ENCODE results near the gene DYNLL2. TPM values are rescaled to one million over a fixed set of nuclear protein-coding genes. Genes with fewer than 3 reads are reported as not detected.
A peak's percentile ranks its signal among the peaks of the same experiment; 100 is the strongest.
"Not testable (repeated sequence)": the region's sequence is repeated elsewhere in the genome, so short reads cannot be mapped to it uniquely, and the experiment has no call there.

DYNLL2 gene
- polyA plus RNA-seq, 2 of the 4 experiments (the other 2 are of a cell fraction): 19.6 to 33.7 TPM

DNA sequence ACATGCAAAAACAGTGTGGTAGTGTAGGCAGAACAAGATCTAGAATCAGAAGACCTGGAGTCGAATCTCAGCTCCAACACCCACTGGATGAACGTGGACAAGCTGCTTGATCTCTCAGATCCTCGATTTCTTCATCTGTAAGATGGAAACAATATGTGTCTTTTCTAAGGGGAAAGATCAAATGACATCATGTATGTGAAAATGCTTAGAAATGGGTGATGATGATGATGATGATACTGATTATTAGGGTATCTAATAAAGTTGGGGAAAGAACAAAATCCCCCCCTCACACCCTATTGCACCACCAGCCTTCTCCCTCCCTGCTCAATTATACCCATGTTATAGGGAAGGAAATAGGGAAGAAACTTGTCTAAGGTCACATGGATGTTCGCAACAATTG is 10.9 kb downstream of the DYNLL2 start (continued):
- TF ChIP-seq SMC3 (IDR thresholded peaks at IDR 0.05) (no peak), NFE2L2 (conservative IDR thresholded peaks at IDR 0.05; ENCODE audit: low read length) (no peak), PHF8 (IDR thresholded peaks at IDR 0.05; ENCODE audit: borderline replicate concordance, low read depth) (no peak), HOXB13 (CRISPR knock-in tag; IDR thresholded peaks at IDR 0.05; ENCODE audit: low read depth) (no peak), POLR2AphosphoS2 (conservative IDR thresholded peaks at IDR 0.05; ENCODE audit: low read length) (no peak)
- TF ChIP-seq, protein P1, sequence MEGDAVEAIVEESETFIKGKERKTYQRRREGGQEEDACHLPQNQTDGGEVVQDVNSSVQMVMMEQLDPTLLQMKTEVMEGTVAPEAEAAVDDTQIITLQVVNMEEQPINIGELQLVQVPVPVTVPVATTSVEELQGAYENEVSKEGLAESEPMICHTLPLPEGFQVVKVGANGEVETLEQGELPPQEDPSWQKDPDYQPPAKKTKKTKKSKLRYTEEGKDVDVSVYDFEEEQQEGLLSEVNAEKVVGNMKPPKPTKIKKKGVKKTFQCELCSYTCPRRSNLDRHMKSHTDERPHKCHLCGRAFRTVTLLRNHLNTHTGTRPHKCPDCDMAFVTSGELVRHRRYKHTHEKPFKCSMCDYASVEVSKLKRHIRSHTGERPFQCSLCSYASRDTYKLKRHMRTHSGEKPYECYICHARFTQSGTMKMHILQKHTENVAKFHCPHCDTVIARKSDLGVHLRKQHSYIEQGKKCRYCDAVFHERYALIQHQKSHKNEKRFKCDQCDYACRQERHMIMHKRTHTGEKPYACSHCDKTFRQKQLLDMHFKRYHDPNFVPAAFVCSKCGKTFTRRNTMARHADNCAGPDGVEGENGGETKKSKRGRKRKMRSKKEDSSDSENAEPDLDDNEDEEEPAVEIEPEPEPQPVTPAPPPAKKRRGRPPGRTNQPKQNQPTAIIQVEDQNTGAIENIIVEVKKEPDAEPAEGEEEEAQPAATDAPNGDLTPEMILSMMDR (IDR thresholded peaks at IDR 0.05): no peak

DNA sequence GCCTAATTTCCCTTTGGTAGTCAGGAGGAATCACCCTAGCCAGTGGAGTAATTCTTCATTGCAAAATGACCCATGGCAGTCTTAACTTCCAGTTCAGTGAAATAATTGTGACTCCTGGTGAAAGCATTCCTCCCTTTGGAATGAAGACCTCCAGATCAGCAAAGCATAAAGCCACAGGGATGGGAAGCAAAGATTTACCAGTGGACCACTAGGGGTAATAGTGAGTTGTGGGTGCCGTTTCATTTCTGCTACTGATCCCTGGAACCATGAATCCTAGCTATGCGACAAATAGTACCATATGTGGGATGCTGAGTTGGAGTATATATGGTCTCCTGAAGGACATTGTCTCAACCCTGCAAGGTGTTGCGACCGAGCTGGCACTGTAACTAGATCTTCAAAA is 13.7 kb downstream of the DYNLL2 start:
- no peak for FAIRE-seq
- CTCF ChIA-PET: interaction anchor here (0.9 to 3.7 kb wide), 6 partner anchors 9 to 499 kb away, joined by 3 to 18 read pairs (median 4); no protein-coding TSS in a partner anchor
- Histone ChIP-seq H3K4me3 (no peak overlapping the region), H3K4me1 (no peaks in the 10 kb centered on the region), H3K27ac (no peak overlapping the region), H3K9me3 (no peaks in the 10 kb centered on the region), H3K4me2 (no peak overlapping the region)
- 71% methylated on average over 4 of the region's 4 CpGs for WGBS (ENCODE audit: missing lambda C conversion rate)
- DNase-seq (ENCODE audit: low read depth in 1 of 2, low spot score in 1 of 2): no peak
- POLR2A ChIA-PET: no interaction called here
- TF ChIP-seq POLR2AphosphoS2 (conservative IDR thresholded peaks at IDR 0.05; ENCODE audit: low read length) (no peak), ELK1 (IDR thresholded peaks at IDR 0.05; ENCODE audit: low read depth, low read length) (no peak), HOXB5 (CRISPR knock-in tag; IDR thresholded peaks at IDR 0.05) (no peak), HDAC2 (IDR thresholded peaks at IDR 0.05) (no peak), RARB (CRISPR knock-in tag; IDR thresholded peaks at IDR 0.05) (no peak), SREBF2 (IDR thresholded peaks at IDR 0.05) (no peak), POLR2A (IDR thresholded peaks at IDR 0.05; ENCODE audit: low read length) (no peak)
- peak in 1 of 2 experiments; percentile 75; a peak in 3 of 6 replicates for ATAC-seq

GRCh38 chr17:58097384-58098088 is 14.3 kb downstream of the DYNLL2 start:
- CTCF ChIA-PET: interaction anchor here (1.0 to 3.7 kb wide), 4 partner anchors 9 to 25 kb away, joined by 3 to 18 read pairs (median 5); no protein-coding TSS in a partner anchor
- no peak overlapping the region for H3K27ac ChIP-seq
- DNase-seq (ENCODE audit: low read depth in 1 of 2, low spot score in 1 of 2) (no peak), ATAC-seq (peak in 1 of 2 experiments; percentile 46; a peak in 3 of 6 replicates), FAIRE-seq (peak; percentile 7)
- POLR2A ChIA-PET: interaction anchor here (1.0 kb wide), 1 partner anchor 15 kb away, joined by 5 read pairs; the partner anchor contains the start of gene DYNLL2
- TF ChIP-seq ZSCAN20 (CRISPR knock-in tag; IDR thresholded peaks at IDR 0.05): no peak
- TF ChIP-seq MAFK (IDR thresholded peaks at IDR 0.05; ENCODE audit: partially characterized antibody): peak; percentile 51
- TF ChIP-seq ZNF302 (CRISPR knock-in tag; IDR thresholded peaks at IDR 0.05): no peak
- no peak for TF ChIP-seq RCOR1 (IDR thresholded peaks at IDR 0.05; ENCODE audit: low read depth, low read length)
- no peak overlapping the region for H3K4me3 ChIP-seq
- no peaks in the 10 kb centered on the region for H3K9me3 ChIP-seq
- no peaks in the 10 kb centered on the region for H3K4me1 ChIP-seq
- H3K4me2 ChIP-seq: no peak overlapping the region

- no peak overlapping the region for H3K4me2 ChIP-seq
- DNase-seq (ENCODE audit: low read depth in 1 of 2, low spot score in 1 of 2) (no peak), ATAC-seq (no peak), FAIRE-seq (no peak)
- no peak overlapping the region for H3K4me3 ChIP-seq
- TF ChIP-seq RFX5 (IDR thresholded peaks at IDR 0.05): no peak
- no peak for TF ChIP-seq HOXB13 (CRISPR knock-in tag; IDR thresholded peaks at IDR 0.05; ENCODE audit: low read depth)
- TF ChIP-seq CEBPB (IDR thresholded peaks at IDR 0.05): no peak
- no peak for TF ChIP-seq RCOR1 (IDR thresholded peaks at IDR 0.05; ENCODE audit: low read depth, low read length)
- TF ChIP-seq, protein P2, sequence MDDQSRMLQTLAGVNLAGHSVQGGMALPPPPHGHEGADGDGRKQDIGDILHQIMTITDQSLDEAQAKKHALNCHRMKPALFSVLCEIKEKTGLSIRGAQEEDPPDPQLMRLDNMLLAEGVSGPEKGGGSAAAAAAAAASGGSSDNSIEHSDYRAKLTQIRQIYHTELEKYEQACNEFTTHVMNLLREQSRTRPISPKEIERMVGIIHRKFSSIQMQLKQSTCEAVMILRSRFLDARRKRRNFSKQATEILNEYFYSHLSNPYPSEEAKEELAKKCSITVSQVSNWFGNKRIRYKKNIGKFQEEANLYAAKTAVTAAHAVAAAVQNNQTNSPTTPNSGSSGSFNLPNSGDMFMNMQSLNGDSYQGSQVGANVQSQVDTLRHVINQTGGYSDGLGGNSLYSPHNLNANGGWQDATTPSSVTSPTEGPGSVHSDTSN (IDR thresholded peaks at IDR 0.05): no peak
- no peak for TF ChIP-seq E2F6 (IDR thresholded peaks at IDR 0.05; ENCODE audit: borderline replicate concordance, low read depth)
- no peak for TF ChIP-seq ZFP36 (IDR thresholded peaks at IDR 0.05; ENCODE audit: borderline replicate concordance, partially characterized antibody)
- TF ChIP-seq KDM1A (IDR thresholded peaks at IDR 0.05; ENCODE audit: low read depth): no peak
- TF ChIP-seq, protein P3, sequence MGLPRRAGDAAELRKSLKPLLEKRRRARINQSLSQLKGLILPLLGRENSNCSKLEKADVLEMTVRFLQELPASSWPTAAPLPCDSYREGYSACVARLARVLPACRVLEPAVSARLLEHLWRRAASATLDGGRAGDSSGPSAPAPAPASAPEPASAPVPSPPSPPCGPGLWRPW (IDR thresholded peaks at IDR 0.05): no peak
- no peak for TF ChIP-seq CHD4 (IDR thresholded peaks at IDR 0.05; ENCODE audit: borderline replicate concordance)
- H3K9me3 ChIP-seq: no peaks in the 10 kb centered on the region
- H3K27ac ChIP-seq: no peak overlapping the region
- ChIA-PET POLR2A (no interaction called here), CTCF (interaction anchor here (0.8 to 2.5 kb wide), 5 partner anchors 9 to 972 kb away, joined by 3 to 16 read pairs (median 3); no protein-coding TSS in a partner anchor)
- H3K4me1 ChIP-seq: no peaks in the 10 kb centered on the region
Observed at GRCh38 chr17:58100506-58100905, 17.3 kb downstream of the DYNLL2 start.

- CTCF ChIA-PET: interaction anchor here (0.6 to 2.5 kb wide), 5 partner anchors 10 to 256 kb away, joined by 3 to 16 read pairs (median 4); no protein-coding TSS in a partner anchor
- FAIRE-seq; DNase-seq (ENCODE audit: low read depth in 1 of 2, low spot score in 1 of 2); H3K9me3 ChIP-seq; H3K4me3 ChIP-seq; H3K4me1 ChIP-seq; H3K4me2 ChIP-seq; ATAC-seq; H3K27ac ChIP-seq: not testable (repeated sequence)
- POLR2A ChIA-PET: interaction anchor here (1.0 kb wide), 1 partner anchor 19 kb away, joined by 3 read pairs; no protein-coding TSS in a partner anchor
Observed at GRCh38 chr17:58101898-58102297, 18.7 kb downstream of the DYNLL2 start.
